ENCODE data around the gene ARHGAP12.

DNA sequence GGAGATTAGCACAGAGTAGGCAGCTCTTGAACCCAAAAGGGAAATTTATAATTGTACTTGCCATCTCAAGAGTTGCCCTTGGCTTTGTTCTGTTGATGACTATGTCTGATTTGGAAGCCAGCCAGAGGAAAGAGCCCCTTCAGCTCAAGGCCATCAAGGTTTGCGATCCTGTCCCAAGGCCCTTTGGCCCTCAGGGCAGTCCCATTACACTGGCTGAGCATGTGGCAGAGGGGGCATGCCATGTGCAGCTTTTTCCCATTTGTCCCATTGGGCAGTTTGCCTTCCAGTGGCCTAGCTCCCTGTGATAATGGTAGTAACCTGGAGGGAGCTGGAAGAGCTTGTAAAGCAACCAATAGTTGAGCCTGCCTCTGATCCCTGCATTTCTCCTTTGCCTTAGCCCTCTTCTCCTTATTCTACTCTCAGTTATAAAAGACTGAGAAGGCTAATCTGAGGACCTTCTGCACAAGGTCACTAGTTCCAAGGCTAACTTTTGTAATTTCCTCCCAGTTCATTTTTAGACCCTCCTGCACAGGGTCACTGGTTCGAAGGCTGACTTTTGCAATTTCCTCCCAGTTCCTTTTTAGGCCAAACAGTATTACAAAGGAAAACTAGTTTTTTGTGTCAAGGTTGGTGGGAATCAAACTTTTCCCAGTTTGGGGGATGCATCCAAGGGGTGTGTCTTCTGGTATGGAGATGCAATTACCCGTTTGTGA is 31.0 kb upstream of the ARHGAP12 start:
- TF ChIP-seq POLR2A (IDR thresholded peaks at IDR 0.05; ENCODE audit: low read length) (no peak), GATA1 (IDR thresholded peaks at IDR 0.05; ENCODE audit: low read depth, low read length) (no peak)
